Measurements from ENCODE around the gene TGFBR2. TPM values are rescaled to one million over a fixed set of nuclear protein-coding genes. Genes with fewer than 3 reads are reported as not detected.
"Not testable (repeated sequence)": the region's sequence is repeated elsewhere in the genome, so short reads cannot be mapped to it uniquely, and the experiment has no call there.

Gene TGFBR2
- total RNA-seq, 2 experiments from 2014 or later, result 58.9 to 60.3 TPM

GRCh38 chr3:30658328-30659052 is 52.1 kb downstream of the TGFBR2 start:
- POLR2A ChIA-PET, result interaction anchor here (0.9 to 2.9 kb wide), 12 partner anchors 11 to 874 kb away, joined by 3 to 10 read pairs (median 4); partner anchors contain the start of genes STT3B and TGFBR2
- CTCF ChIA-PET, result interaction anchor here (0.7 to 2.1 kb wide), 12 partner anchors 8 to 45 kb away, joined by 3 to 9 read pairs (median 4); no protein-coding TSS in a partner anchor

GRCh38 chr3:30659270-30660130 is 53.1 kb downstream of the TGFBR2 start:
- ChIA-PET POLR2A (interaction anchor here (0.7 to 2.9 kb wide), 6 partner anchors 15 to 51 kb away, joined by 3 to 10 read pairs (median 6); no protein-coding TSS in a partner anchor), CTCF (interaction anchor here (0.9 to 2.1 kb wide), 7 partner anchors 7 to 46 kb away, joined by 3 to 8 read pairs (median 4); no protein-coding TSS in a partner anchor)

GRCh38 chr3:30660136-30660535 is 53.7 kb downstream of the TGFBR2 start:
- ChIA-PET POLR2A (interaction anchor here (2.9 kb wide), 1 partner anchor 49 kb away, joined by 10 read pairs; no protein-coding TSS in a partner anchor), CTCF (no interaction called here)

- POLR2A ChIA-PET, result no interaction called here
- CTCF ChIA-PET, result no interaction called here
Observed at GRCh38 chr3:30660656-30661055, 54.3 kb downstream of the TGFBR2 start.

GRCh38 chr3:30661098-30661873 is 54.9 kb downstream of the TGFBR2 start:
- POLR2A ChIA-PET, result no interaction called here
- CTCF ChIA-PET, result no interaction called here

GRCh38 chr3:30662836-30663235 is 56.4 kb downstream of the TGFBR2 start:
- ChIA-PET CTCF (no interaction called here), POLR2A (no interaction called here)

- ChIA-PET CTCF (no interaction called here), POLR2A (interaction anchor here (0.6 to 0.7 kb wide), 2 partner anchors 376 to 1621 kb away, joined by 3 to 4 read pairs; no protein-coding TSS in a partner anchor)
Observed at GRCh38 chr3:30663533-30664241, 57.3 kb downstream of the TGFBR2 start.

GRCh38 chr3:30664459-30664858 is 58.1 kb downstream of the TGFBR2 start:
- ChIA-PET CTCF (no interaction called here), POLR2A (interaction anchor here (0.6 kb wide), 1 partner anchor 1621 kb away, joined by 4 read pairs; no protein-coding TSS in a partner anchor)

GRCh38 chr3:30664884-30665283 is 58.5 kb downstream of the TGFBR2 start:
- CTCF ChIA-PET, result no interaction called here
- POLR2A ChIA-PET, result no interaction called here

- ChIA-PET POLR2A (no interaction called here), CTCF (no interaction called here)
Observed at GRCh38 chr3:30665539-30665938, 59.1 kb downstream of the TGFBR2 start.

GRCh38 chr3:30666572-30667279 is 60.3 kb downstream of the TGFBR2 start:
- ChIA-PET CTCF (interaction anchor here (1.6 kb wide), 1 partner anchor 8 kb away, joined by 5 read pairs; no protein-coding TSS in a partner anchor), POLR2A (interaction anchor here (0.6 to 0.9 kb wide), 2 partner anchors 60 to 124 kb away, joined by 3 to 6 read pairs; partner anchors contain the start of gene TGFBR2)

GRCh38 chr3:30667280-30667651 is 60.9 kb downstream of the TGFBR2 start:
- ChIA-PET CTCF (interaction anchor here (1.6 kb wide), 1 partner anchor 9 kb away, joined by 5 read pairs; no protein-coding TSS in a partner anchor), POLR2A (interaction anchor here (0.7 kb wide), 1 partner anchor 18 kb away, joined by 3 read pairs; no protein-coding TSS in a partner anchor)

- POLR2A ChIA-PET, result interaction anchor here (0.7 kb wide), 1 partner anchor 17 kb away, joined by 3 read pairs; no protein-coding TSS in a partner anchor
- CTCF ChIA-PET, result interaction anchor here (1.1 kb wide), 1 partner anchor 10 kb away, joined by 6 read pairs; no protein-coding TSS in a partner anchor
Observed at GRCh38 chr3:30668051-30668609, 61.7 kb downstream of the TGFBR2 start.

GRCh38 chr3:30669360-30669934 is 63.0 kb downstream of the TGFBR2 start:
- CTCF ChIA-PET, result interaction anchor here (0.6 kb wide), 1 partner anchor 733 kb away, joined by 3 read pairs; no protein-coding TSS in a partner anchor
- POLR2A ChIA-PET, result not testable (repeated sequence)

- ChIA-PET POLR2A (interaction anchor here (0.6 kb wide), 1 partner anchor 8 kb away, joined by 3 read pairs; no protein-coding TSS in a partner anchor), CTCF (no interaction called here)
Observed at GRCh38 chr3:30670292-30670691, 63.9 kb downstream of the TGFBR2 start.

- CTCF ChIA-PET, result interaction anchor here (1.3 kb wide), 1 partner anchor 22 kb away, joined by 3 read pairs; no protein-coding TSS in a partner anchor
- POLR2A ChIA-PET, result no interaction called here
Observed at GRCh38 chr3:30671527-30672286, 65.3 kb downstream of the TGFBR2 start.
